Adipocyte (in vitro differentiated cells): Measurements from ENCODE around the gene CACNA1G.
A peak's percentile ranks its signal among the peaks of the same experiment; 100 is the strongest.

Experiments used
- DNase-seq: peaks from one replicate; pipeline ENCODE4 v3.0.0-alpha.2; 2015; ENCODE audit warnings: low read depth
- H3K27me3 ChIP-seq: replicated peaks from 2 replicates; pipeline ENCODE4 v1.7.0; 2013; ENCODE audit warnings: mild to moderate bottlenecking, low read length, moderate library complexity; ENCODE audit not compliant: control insufficient read depth, insufficient read depth
- H3K36me3 ChIP-seq: 2 replicates; pipeline ENCODE4 v1.7.0; 2013; ENCODE audit warnings: low read length, mild to moderate bottlenecking, moderate library complexity; ENCODE audit not compliant: control insufficient read depth, insufficient read depth, severe bottlenecking
- H3K4me1 ChIP-seq: 2 replicates; pipeline ENCODE4 v1.7.0; 2013; ENCODE audit warnings: mild to moderate bottlenecking, low read length, moderate library complexity; ENCODE audit not compliant: control insufficient read depth, insufficient read depth
- H3K4me3 ChIP-seq: 2 replicates; pipeline ENCODE4 v1.7.0; 2013; ENCODE audit warnings: mild to moderate bottlenecking, low read length, moderate library complexity
- H3K9ac ChIP-seq: 2 replicates; pipeline ENCODE4 v1.7.0; 2013; ENCODE audit warnings: mild to moderate bottlenecking, low read length, moderate library complexity
- H3K9me3 ChIP-seq: 2 replicates; pipeline ENCODE4 v1.7.0; 2013; ENCODE audit warnings: mild to moderate bottlenecking, low read length, moderate library complexity; ENCODE audit not compliant: control insufficient read depth

CACNA1G gene

GRCh38 chr17:50631908-50632571, 71.5 kb downstream of the CACNA1G start:
- Histone ChIP-seq H3K27me3 (no peaks in the 10 kb centered on the region), H3K4me3 (no peak overlapping the region), H3K36me3 (no peaks in the 10 kb centered on the region), H3K9ac (no peak overlapping the region), H3K4me1 (peaks cover 25% of the 10 kb centered on the region), H3K9me3 (no peaks in the 10 kb centered on the region)
- DNase-seq, result no peak

- Histone ChIP-seq H3K9ac (no peak overlapping the region), H3K4me1 (peaks cover 31% of the 10 kb centered on the region), H3K36me3 (no peaks in the 10 kb centered on the region), H3K9me3 (no peaks in the 10 kb centered on the region), H3K27me3 (no peaks in the 10 kb centered on the region), H3K4me3 (no peak overlapping the region)
- no peak for DNase-seq
Observed at GRCh38 chr17:50632637-50633036, 72.1 kb downstream of the CACNA1G start.

GRCh38 chr17:50633683-50634082, 73.2 kb downstream of the CACNA1G start:
- Histone ChIP-seq H3K4me3 (no peak overlapping the region), H3K9ac (no peak overlapping the region), H3K36me3 (no peaks in the 10 kb centered on the region), H3K27me3 (no peaks in the 10 kb centered on the region), H3K4me1 (peaks cover 41% of the 10 kb centered on the region), H3K9me3 (no peaks in the 10 kb centered on the region)
- no peak for DNase-seq

- no peaks in the 10 kb centered on the region for H3K27me3 ChIP-seq
- DNase-seq, result peak; percentile 84
- peak within 1 kb of the TSS; percentile 90 for H3K9ac ChIP-seq
- H3K9me3 ChIP-seq, result no peaks in the 10 kb centered on the region
- peaks cover 48% of the 10 kb centered on the region for H3K4me1 ChIP-seq
- H3K36me3 ChIP-seq, result no peaks in the 10 kb centered on the region
- peak within 1 kb of the TSS; percentile 89 for H3K4me3 ChIP-seq
Observed at GRCh38 chr17:50634224-50634914, 73.9 kb downstream of the CACNA1G start, which contains the start of gene ABCC3. TSS of gene ABCC3 (plus strand) at chr17:50634881. CDS start at chr17:50634937, 56 bp downstream.

GRCh38 chr17:50634915-50635731, 74.6 kb downstream of the CACNA1G start:
- H3K4me1 ChIP-seq, result peaks cover 55% of the 10 kb centered on the region
- H3K9me3 ChIP-seq, result no peaks in the 10 kb centered on the region
- H3K36me3 ChIP-seq, result no peaks in the 10 kb centered on the region
- peak overlapping the region; percentile 89 for H3K4me3 ChIP-seq
- DNase-seq, result peak; percentile 38
- H3K27me3 ChIP-seq, result no peaks in the 10 kb centered on the region
- H3K9ac ChIP-seq, result peak overlapping the region; percentile 90

- DNase-seq, result no peak
- H3K4me1 ChIP-seq, result peaks cover 60% of the 10 kb centered on the region
- no peaks in the 10 kb centered on the region for H3K27me3 ChIP-seq
- H3K4me3 ChIP-seq, result peak overlapping the region; percentile 89
- no peaks in the 10 kb centered on the region for H3K36me3 ChIP-seq
- H3K9me3 ChIP-seq, result no peaks in the 10 kb centered on the region
- peak overlapping the region; percentile 90 for H3K9ac ChIP-seq
Observed at GRCh38 chr17:50635732-50635981, 75.1 kb downstream of the CACNA1G start.

- Histone ChIP-seq H3K9me3 (no peaks in the 10 kb centered on the region), H3K4me1 (peaks cover 66% of the 10 kb centered on the region), H3K36me3 (no peaks in the 10 kb centered on the region), H3K9ac (peak overlapping the region; percentile 90), H3K27me3 (no peaks in the 10 kb centered on the region), H3K4me3 (peak overlapping the region; percentile 89)
- peak; percentile 45 for DNase-seq
Observed at GRCh38 chr17:50635982-50636803, 75.7 kb downstream of the CACNA1G start.

GRCh38 chr17:50636804-50637195, 76.3 kb downstream of the CACNA1G start:
- Histone ChIP-seq H3K4me1 (peaks cover 69% of the 10 kb centered on the region), H3K36me3 (no peaks in the 10 kb centered on the region), H3K9me3 (no peaks in the 10 kb centered on the region), H3K9ac (no peak overlapping the region), H3K4me3 (peak overlapping the region; percentile 89), H3K27me3 (no peaks in the 10 kb centered on the region)
- no peak for DNase-seq

- no peaks in the 10 kb centered on the region for H3K9me3 ChIP-seq
- DNase-seq, result no peak
- H3K36me3 ChIP-seq, result peaks cover 8% of the 10 kb centered on the region
- no peaks in the 10 kb centered on the region for H3K27me3 ChIP-seq
- peak overlapping the region; percentile 39 for H3K4me3 ChIP-seq
- peaks cover 69% of the 10 kb centered on the region for H3K4me1 ChIP-seq
- peak overlapping the region; percentile 40 for H3K9ac ChIP-seq
Observed at GRCh38 chr17:50637829-50638605, 77.5 kb downstream of the CACNA1G start.

- Histone ChIP-seq H3K4me1 (peaks cover 69% of the 10 kb centered on the region), H3K27me3 (no peaks in the 10 kb centered on the region), H3K9me3 (no peaks in the 10 kb centered on the region), H3K9ac (peak overlapping the region; percentile 40), H3K4me3 (peak overlapping the region; percentile 39), H3K36me3 (peaks cover 8% of the 10 kb centered on the region)
- DNase-seq, result no peak
Observed at GRCh38 chr17:50638606-50638965, 78.1 kb downstream of the CACNA1G start.
